ENCODE measurements around the gene PGBD1.

GRCh38 chr6:28334286-28335039 lies 53.1 kb downstream of the PGBD1 start:
- TF ChIP-seq POLR2A (IDR thresholded peaks at IDR 0.05), result no peak
- no peak for TF ChIP-seq CTCF (IDR thresholded peaks at IDR 0.05)
- no peak for TF ChIP-seq EP300 (IDR thresholded peaks at IDR 0.05)
- TF ChIP-seq POLR2AphosphoS5 (IDR thresholded peaks at IDR 0.05), result no peak

Measured in upper lobe of left lung (tissue), 4 donors.